ENCODE measurements around the gene SREBF1. TPM values are rescaled to one million over a fixed set of nuclear protein-coding genes. Genes with fewer than 3 reads are reported as not detected.
"Not testable (repeated sequence)": the region's sequence is repeated elsewhere in the genome, so short reads cannot be mapped to it uniquely, and the experiment has no call there.

The SREBF1 gene
- total and polyA plus RNA-seq, 2 experiments from 2014 or later: 39.6 to 85.3 TPM

- no peak for TF ChIP-seq ETS1 (IDR thresholded peaks at IDR 0.05)
- TF ChIP-seq JUNB (IDR thresholded peaks at IDR 0.05; ENCODE audit: unreplicated experiment): no peak
- TF ChIP-seq CREB1 (CRISPR knock-in tag; IDR thresholded peaks at IDR 0.05; ENCODE audit: low read depth): no peak
- TF ChIP-seq ZNF331 (CRISPR knock-in tag; IDR thresholded peaks at IDR 0.05; ENCODE audit: low read depth): no peak
These were observed 27.9 kb downstream of the SREBF1 start (continued) for GRCh38 chr17:17808706-17809432.

- Histone ChIP-seq H3K27me3 (ENCODE audit: insufficient read depth) (peaks cover 29% of the 10 kb centered on the region), H3K4me1 (ENCODE audit: insufficient read depth) (peaks cover 20% of the 10 kb centered on the region), H3F3A (replicated peaks; ENCODE audit: low read depth) (peaks cover 18% of the 10 kb centered on the region)
- not testable (repeated sequence) for H3K27ac Mint-ChIP-seq; H3K4me2 ChIP-seq; DNase-seq (ENCODE audit: low spot score); H3K4me3 ChIP-seq; H3K79me2 ChIP-seq (replicated peaks; ENCODE audit: insufficient read depth); H3K9me2 ChIP-seq (ENCODE audit: insufficient read depth); ATAC-seq; H4K20me1 ChIP-seq (replicated peaks; ENCODE audit: insufficient read depth); H3K4me3 Mint-ChIP-seq; H3K9me3 Mint-ChIP-seq; H2AFZ ChIP-seq; H3K36me3 Mint-ChIP-seq (ENCODE audit: low read depth); H3K27ac ChIP-seq (ENCODE audit: low read depth); H3K36me3 ChIP-seq (ENCODE audit: insufficient read depth)
- Mint-ChIP-seq H3K4me1 (peaks cover 18% of the 10 kb centered on the region), H3K27me3 (ENCODE audit: insufficient read depth, low read depth, poor library complexity) (peaks cover 31% of the 10 kb centered on the region)
These were observed 28.6 kb downstream of the SREBF1 start for GRCh38 chr17:17808200-17808599.

GRCh38 chr17:17807440-17807839, 29.3 kb downstream of the SREBF1 start:
- peaks cover 31% of the 10 kb centered on the region for H3K27me3 Mint-ChIP-seq (ENCODE audit: insufficient read depth, low read depth, poor library complexity)
- TF ChIP-seq NANOG (IDR thresholded peaks at IDR 0.05; ENCODE audit: borderline replicate concordance) (no peak), REST (IDR thresholded peaks at IDR 0.05; ENCODE audit: unreplicated experiment) (no peak), ZNF462 (CRISPR knock-in tag; IDR thresholded peaks at IDR 0.05) (no peak), POLR2AphosphoS5 (IDR thresholded peaks at IDR 0.05; ENCODE audit: low read depth) (no peak), EZH2 (IDR thresholded peaks at IDR 0.05; ENCODE audit: low read depth, unreplicated experiment) (no peak)

More at GRCh38 chr17:17807440-17807839, 29.3 kb downstream of the SREBF1 start:
- Histone ChIP-seq H2AFZ (no peak overlapping the region), H3K36me3 (ENCODE audit: insufficient read depth) (no peaks in the 10 kb centered on the region), H3K4me2 (no peak overlapping the region), H3K27ac (ENCODE audit: low read depth) (no peak overlapping the region), H3K79me2 (replicated peaks; ENCODE audit: insufficient read depth) (no peaks in the 10 kb centered on the region), H3K9me2 (ENCODE audit: insufficient read depth) (no peaks in the 10 kb centered on the region), H3F3A (replicated peaks; ENCODE audit: low read depth) (peaks cover 12% of the 10 kb centered on the region; the same call in 1 of the 2 replicates), H3K4me3 (no peak overlapping the region), H3K4me1 (ENCODE audit: insufficient read depth) (peaks cover 20% of the 10 kb centered on the region), H3K27me3 (ENCODE audit: insufficient read depth) (peaks cover 29% of the 10 kb centered on the region), H4K20me1 (replicated peaks; ENCODE audit: insufficient read depth) (peaks cover 5% of the 10 kb centered on the region; the same call in 1 of the 2 replicates)
- H3K9me3 Mint-ChIP-seq: no peaks in the 10 kb centered on the region; the same call in 2 of the 3 replicates
- 0 out of 3 replicates have a peak, but pooled peaks cover 3% of the 10 kb centered on the region for H3K36me3 Mint-ChIP-seq (ENCODE audit: low read depth)
- no peak overlapping the region for H3K27ac Mint-ChIP-seq
- DNase-seq (ENCODE audit: low spot score): no peak
- no peak overlapping the region for H3K4me3 Mint-ChIP-seq
- no peak for ATAC-seq
- H3K4me1 Mint-ChIP-seq: peaks cover 18% of the 10 kb centered on the region
